RKO (cell line): ENCODE results near the gene TTLL5.

Experiments
- DNase-seq: peaks from one replicate; pipeline ENCODE4 v3.0.0-alpha.2; 2016; ENCODE audit warnings: low spot score

TTLL5 gene

GRCh38 chr14:75742867-75743266 is 81.8 kb downstream of the TTLL5 start:
- DNase-seq, result no peak

GRCh38 chr14:75747899-75748298 is 86.9 kb downstream of the TTLL5 start:
- DNase-seq, result no peak

- no peak for DNase-seq
These were observed 87.3 kb downstream of the TTLL5 start for GRCh38 chr14:75748336-75748735.

GRCh38 chr14:75751296-75751695 is 90.2 kb downstream of the TTLL5 start:
- DNase-seq, result no peak

- DNase-seq, result no peak
These were observed 91.0 kb downstream of the TTLL5 start for GRCh38 chr14:75752086-75752485.

- no peak for DNase-seq
These were observed 92.0 kb downstream of the TTLL5 start for GRCh38 chr14:75752907-75753594.

GRCh38 chr14:75753696-75754095 is 92.7 kb downstream of the TTLL5 start:
- DNase-seq, result no peak

GRCh38 chr14:75757644-75758402 is 96.8 kb downstream of the TTLL5 start:
- no peak for DNase-seq

GRCh38 chr14:75764020-75764419 is 103.0 kb downstream of the TTLL5 start:
- no peak for DNase-seq

GRCh38 chr14:75769047-75769685 is 108.1 kb downstream of the TTLL5 start:
- no peak for DNase-seq

- no peak for DNase-seq
These were observed 109.6 kb downstream of the TTLL5 start for GRCh38 chr14:75770635-75771034.

- DNase-seq, result no peak
These were observed 110.5 kb downstream of the TTLL5 start for GRCh38 chr14:75771595-75771994.

- no peak for DNase-seq
These were observed 112.0 kb downstream of the TTLL5 start for GRCh38 chr14:75773046-75773445.

GRCh38 chr14:75781096-75781495 is 120.0 kb downstream of the TTLL5 start:
- no peak for DNase-seq

GRCh38 chr14:75783184-75783583 is 122.1 kb downstream of the TTLL5 start:
- DNase-seq, result no peak

GRCh38 chr14:75783602-75784313 is 122.7 kb downstream of the TTLL5 start:
- no peak for DNase-seq

- no peak for DNase-seq
These were observed 123.3 kb downstream of the TTLL5 start for GRCh38 chr14:75784314-75784686.

GRCh38 chr14:75793806-75794205 is 132.8 kb downstream of the TTLL5 start:
- peak; percentile 11 for DNase-seq

- peak; percentile 47 for DNase-seq
These were observed 133.6 kb downstream of the TTLL5 start for GRCh38 chr14:75794615-75795038.

GRCh38 chr14:75800792-75801191 is 139.7 kb downstream of the TTLL5 start:
- no peak for DNase-seq

- DNase-seq, result no peak
These were observed 141.4 kb downstream of the TTLL5 start for GRCh38 chr14:75802486-75802885.

- DNase-seq, result no peak
These were observed 142.7 kb downstream of the TTLL5 start for GRCh38 chr14:75803765-75804164.
